GM23248 (cell line): ENCODE measurements around the gene L3MBTL1.

Experiments
- EZH2 ChIP-seq: fragments of 200-600 bp; sonication (generic); IDR thresholded peaks from 2 replicates; pipeline ENCODE4 v1.6.1; 2018; ENCODE audit warnings: antibody characterized with exemption, mild to moderate bottlenecking; ENCODE audit not compliant: insufficient read depth, poor library complexity, severe bottlenecking
- EZH2phosphoT487 ChIP-seq: fragments of 200-600 bp; sonication (generic); IDR thresholded peaks from 2 replicates; pipeline ENCODE4 v1.6.1; 2018; ENCODE audit warnings: antibody characterized with exemption, moderate library complexity, mild to moderate bottlenecking, low read depth; ENCODE audit not compliant: insufficient read depth

- TF ChIP-seq EZH2, result no peak
- TF ChIP-seq EZH2phosphoT487, result no peak
These were observed 23.0 kb downstream of the L3MBTL1 start for GRCh38 chr20:43530321-43531090.
